GM21529 (cell line): Measurements from ENCODE around the gene RASGRF2.
"Not testable (repeated sequence)": the region's sequence is repeated elsewhere in the genome, so short reads cannot be mapped to it uniquely, and the experiment has no call there.

Experiments used
- ATAC-seq: cut with Tn5 transposase; IDR thresholded peaks from one replicate; pipeline ENCODE4 v1.9.1; 2021; ENCODE audit not compliant: unreplicated experiment

The RASGRF2 gene

GRCh38 chr5:81268521-81269196, 308.5 kb downstream of the RASGRF2 start:
- ATAC-seq, result no peak

DNA sequence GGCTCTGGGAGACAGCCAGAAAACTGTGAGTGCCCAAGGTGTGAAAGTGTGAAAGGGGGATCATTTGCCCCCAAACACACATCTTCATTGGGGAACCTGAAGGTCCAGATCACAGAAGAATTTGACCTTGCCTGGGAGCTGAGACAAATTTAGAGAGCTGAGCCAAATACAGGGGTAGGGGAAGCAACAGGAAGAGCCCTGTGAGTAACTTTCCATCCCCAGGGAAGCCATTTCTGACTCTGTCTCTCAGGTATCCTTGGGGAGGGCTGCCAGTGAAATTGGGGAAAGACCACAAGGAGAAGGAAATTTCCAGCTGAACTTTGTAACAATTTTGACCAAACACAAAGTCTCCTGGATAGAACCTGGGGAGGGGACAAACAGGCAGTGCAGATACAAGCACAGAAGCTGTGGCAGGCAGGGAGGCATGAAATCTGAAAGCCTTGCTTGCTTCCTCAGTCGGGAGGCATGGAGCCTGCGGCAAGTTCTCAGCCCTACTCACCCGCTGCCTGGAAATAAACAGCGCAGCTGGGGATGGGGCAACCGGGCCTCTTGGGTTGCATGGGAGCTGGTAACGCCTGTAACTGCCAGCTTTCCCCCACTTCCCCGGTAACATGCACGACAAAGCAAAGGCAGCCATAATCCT, 309.7 kb downstream of the RASGRF2 start:
- ATAC-seq, result no peak

DNA sequence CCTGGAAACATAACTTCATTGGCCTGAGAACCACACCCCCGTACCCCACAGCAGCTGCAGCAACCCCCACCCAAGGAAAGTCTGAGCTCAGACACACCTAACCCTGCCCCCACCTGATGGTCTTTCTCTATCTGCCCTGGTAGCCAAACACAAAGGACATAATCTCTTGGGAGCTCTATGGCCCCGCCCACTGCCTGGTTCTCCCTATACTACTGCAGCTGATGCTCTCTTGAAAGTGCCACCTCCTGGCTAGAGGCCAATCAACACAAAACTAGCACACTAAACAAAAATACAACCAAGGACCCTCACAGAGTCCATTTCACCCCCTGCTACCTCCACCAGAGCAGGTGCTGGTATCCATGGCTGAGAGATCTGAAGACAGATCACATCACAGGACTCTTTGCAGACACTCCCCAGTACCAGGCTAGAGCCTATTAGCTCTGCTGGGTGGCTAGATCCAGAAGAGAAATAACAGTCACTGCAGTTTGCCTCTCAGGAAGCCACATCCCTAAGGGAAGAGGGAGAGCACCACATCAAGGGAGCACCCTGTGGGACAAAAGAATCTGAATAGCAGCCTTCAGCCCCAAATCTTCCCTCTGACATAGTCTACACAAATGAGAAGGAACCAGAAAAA, 310.3 kb downstream of the RASGRF2 start:
- ATAC-seq, result not testable (repeated sequence)
